ENCODE data around the gene MORN1.

MORN1 gene

DNA sequence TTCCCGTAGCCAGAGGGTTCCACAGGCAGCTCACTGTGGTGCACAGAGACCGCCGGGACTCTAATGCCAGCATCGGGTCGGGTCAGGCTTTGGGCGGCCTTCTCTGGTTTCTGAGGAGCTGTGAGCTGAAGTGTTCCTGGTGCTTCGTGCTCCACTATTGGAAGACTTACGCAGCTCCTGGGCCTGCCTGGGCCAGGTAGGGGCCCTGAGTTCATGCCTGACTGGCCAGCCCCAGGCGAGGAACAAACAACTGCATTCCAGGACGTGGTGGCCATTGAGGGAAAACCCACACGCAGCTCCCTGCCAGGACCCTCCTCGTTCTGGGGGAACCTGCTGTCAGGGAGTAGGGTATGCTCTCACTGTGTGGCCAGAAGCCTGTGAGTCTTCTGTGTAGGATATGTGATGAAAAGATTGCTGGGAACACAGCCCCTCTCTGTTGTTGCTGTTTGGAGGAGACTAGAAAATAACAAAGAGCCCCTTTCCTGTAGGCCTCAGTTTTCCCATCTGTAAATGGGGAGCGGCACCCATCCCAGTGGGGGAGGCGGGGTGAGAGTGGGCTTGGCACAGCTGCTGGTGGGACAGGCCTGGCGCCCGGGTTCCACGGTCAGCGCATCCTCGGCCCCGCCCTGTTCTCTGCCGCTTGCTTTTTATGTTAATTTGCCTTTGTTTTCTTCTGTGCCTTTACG is 8.7 kb upstream of the MORN1 start:
- 94 to 96% methylated on average over 22 of the region's 22 CpGs for WGBS, 2 experiments
- Histone ChIP-seq H3K27ac (ENCODE audit: insufficient read depth, low read depth, low read length, poor library complexity, severe bottlenecking) (no peak overlapping the region), H3K4me3 (ENCODE audit: insufficient read depth, low read depth, low read length) (no peak overlapping the region), H3K4me1 (ENCODE audit: control insufficient read depth, insufficient read depth, low read length) (no peaks in the 10 kb centered on the region), H3K27me3 (ENCODE audit: control insufficient read depth, insufficient read depth, low read length, poor library complexity, severe bottlenecking) (no peaks in the 10 kb centered on the region), H3K36me3 (ENCODE audit: control insufficient read depth, insufficient read depth, low read length) (peaks cover 38% of the 10 kb centered on the region), H3K9me3 (ENCODE audit: control insufficient read depth, low read length) (no peaks in the 10 kb centered on the region)

- Histone ChIP-seq H3K36me3 (ENCODE audit: control insufficient read depth, insufficient read depth, low read length) (peaks cover 37% of the 10 kb centered on the region), H3K9me3 (ENCODE audit: control insufficient read depth, low read length) (no peaks in the 10 kb centered on the region)
- 97% methylated on average over 7 of the region's 7 CpGs for WGBS, 2 experiments
Observed at GRCh38 chr1:2398871-2399270, 7.5 kb upstream of the MORN1 start.

DNA sequence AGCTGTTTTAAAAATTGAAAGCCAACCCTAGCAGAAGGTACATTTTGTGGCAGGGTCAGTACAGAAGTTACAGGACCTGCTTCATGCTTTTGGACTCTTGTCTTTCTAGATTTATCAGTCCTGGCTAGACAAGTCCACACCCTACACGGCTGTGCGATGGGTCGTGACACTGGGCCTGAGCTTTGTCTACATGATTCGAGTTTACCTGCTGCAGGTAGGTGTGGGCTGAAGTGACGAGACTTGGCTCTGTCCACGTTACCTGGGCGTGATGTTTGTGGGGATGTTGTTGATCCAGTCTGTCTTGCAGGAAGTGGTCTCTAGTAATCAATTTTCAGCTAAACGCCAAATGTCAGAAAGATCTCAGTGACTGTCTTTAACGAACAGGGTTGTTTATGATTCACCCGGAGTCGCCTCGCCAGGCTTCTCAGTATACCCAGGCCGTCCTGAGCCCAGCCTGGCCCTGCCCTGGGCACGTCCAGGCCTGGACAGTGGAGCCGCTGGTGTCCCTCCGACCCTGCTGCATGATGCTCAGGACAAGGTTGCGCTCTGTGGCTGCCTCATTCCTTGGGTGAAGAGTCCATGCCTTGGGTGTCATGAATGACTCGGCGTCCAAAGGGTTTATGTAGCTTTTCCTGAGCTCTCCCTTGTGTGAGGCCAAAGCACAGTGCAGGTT is 5.8 kb upstream of the MORN1 start:
- 96 to 97% methylated on average over 19 of the region's 19 CpGs for WGBS, 2 experiments

More at GRCh38 chr1:2398871-2399270, 7.5 kb upstream of the MORN1 start:
- no peak overlapping the region for H3K4me3 ChIP-seq (ENCODE audit: insufficient read depth, low read depth, low read length)
- H3K27ac ChIP-seq (ENCODE audit: insufficient read depth, low read depth, low read length, poor library complexity, severe bottlenecking): no peak overlapping the region
- H3K4me1 ChIP-seq (ENCODE audit: control insufficient read depth, insufficient read depth, low read length): no peaks in the 10 kb centered on the region
- no peaks in the 10 kb centered on the region for H3K27me3 ChIP-seq (ENCODE audit: control insufficient read depth, insufficient read depth, low read length, poor library complexity, severe bottlenecking)

DNA sequence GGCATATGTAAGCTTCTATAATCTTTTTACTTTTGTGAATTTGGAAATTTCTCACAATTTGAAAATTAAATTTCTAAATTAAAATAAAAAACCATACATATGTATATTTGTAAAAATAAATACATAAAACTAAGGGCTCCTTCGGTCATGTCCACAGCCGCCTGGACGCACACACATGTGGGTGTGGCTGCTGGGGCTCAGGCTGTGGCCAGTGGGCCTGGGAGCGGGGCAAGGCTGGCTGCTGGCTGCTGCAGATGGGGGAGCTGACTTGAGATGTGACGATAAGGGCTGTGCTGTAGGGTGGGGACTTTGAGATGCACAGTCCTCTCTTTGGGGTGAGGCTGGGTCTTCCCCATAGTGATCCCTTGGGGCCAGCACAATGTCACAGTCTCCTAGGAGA is 5.1 kb upstream of the MORN1 start:
- Histone ChIP-seq H3K27ac (ENCODE audit: insufficient read depth, low read depth, low read length, poor library complexity, severe bottlenecking) (no peak overlapping the region), H3K27me3 (ENCODE audit: control insufficient read depth, insufficient read depth, low read length, poor library complexity, severe bottlenecking) (no peaks in the 10 kb centered on the region), H3K36me3 (ENCODE audit: control insufficient read depth, insufficient read depth, low read length) (peaks cover 26% of the 10 kb centered on the region), H3K4me1 (ENCODE audit: control insufficient read depth, insufficient read depth, low read length) (peaks cover 5% of the 10 kb centered on the region), H3K9me3 (ENCODE audit: control insufficient read depth, low read length) (no peaks in the 10 kb centered on the region), H3K4me3 (ENCODE audit: insufficient read depth, low read depth, low read length) (no peak overlapping the region)
- 96 to 98% methylated on average over 5 of the region's 5 CpGs for WGBS, 2 experiments

More for the DNA sequence above, 5.8 kb upstream of the MORN1 start:
- Histone ChIP-seq H3K4me1 (ENCODE audit: control insufficient read depth, insufficient read depth, low read length) (peaks cover 5% of the 10 kb centered on the region), H3K27me3 (ENCODE audit: control insufficient read depth, insufficient read depth, low read length, poor library complexity, severe bottlenecking) (no peaks in the 10 kb centered on the region), H3K9me3 (ENCODE audit: control insufficient read depth, low read length) (no peaks in the 10 kb centered on the region), H3K4me3 (ENCODE audit: insufficient read depth, low read depth, low read length) (no peak overlapping the region), H3K36me3 (ENCODE audit: control insufficient read depth, insufficient read depth, low read length) (peaks cover 26% of the 10 kb centered on the region), H3K27ac (ENCODE audit: insufficient read depth, low read depth, low read length, poor library complexity, severe bottlenecking) (no peak overlapping the region)

DNA sequence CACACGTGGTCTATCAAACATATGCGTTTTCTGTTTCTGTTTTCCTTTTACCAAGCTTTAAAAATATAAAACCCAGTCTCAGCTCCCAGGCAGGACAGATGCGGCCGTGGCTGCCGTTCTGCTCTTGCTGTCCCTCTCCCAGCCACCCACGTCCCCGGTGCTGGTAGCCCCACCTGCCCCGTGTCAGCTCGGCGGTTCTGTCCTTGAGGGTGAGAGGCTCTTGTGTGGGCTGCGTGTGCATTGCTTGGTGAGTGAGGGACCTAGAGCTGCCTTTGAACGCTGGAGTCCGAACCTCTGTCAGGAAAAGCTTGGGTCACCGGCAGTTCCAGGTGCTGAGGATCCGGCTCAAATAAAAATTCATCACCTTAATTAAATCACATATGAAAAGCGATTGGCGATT is 4.7 kb upstream of the MORN1 start:
- WGBS, 2 experiments: 90 to 94% methylated on average over 14 to 15 of the region's 17 CpGs
- Histone ChIP-seq H3K4me3 (ENCODE audit: insufficient read depth, low read depth, low read length) (no peak overlapping the region), H3K9me3 (ENCODE audit: control insufficient read depth, low read length) (no peaks in the 10 kb centered on the region), H3K27ac (ENCODE audit: insufficient read depth, low read depth, low read length, poor library complexity, severe bottlenecking) (no peak overlapping the region), H3K27me3 (ENCODE audit: control insufficient read depth, insufficient read depth, low read length, poor library complexity, severe bottlenecking) (no peaks in the 10 kb centered on the region), H3K36me3 (ENCODE audit: control insufficient read depth, insufficient read depth, low read length) (peaks cover 26% of the 10 kb centered on the region), H3K4me1 (ENCODE audit: control insufficient read depth, insufficient read depth, low read length) (peaks cover 5% of the 10 kb centered on the region)

GRCh38 chr1:2395245-2395644 is 3.9 kb upstream of the MORN1 start:
- H3K36me3 ChIP-seq (ENCODE audit: control insufficient read depth, insufficient read depth, low read length): peaks cover 22% of the 10 kb centered on the region
- no peak overlapping the region for H3K27ac ChIP-seq (ENCODE audit: insufficient read depth, low read depth, low read length, poor library complexity, severe bottlenecking)
- no peaks in the 10 kb centered on the region for H3K9me3 ChIP-seq (ENCODE audit: control insufficient read depth, low read length)
- H3K27me3 ChIP-seq (ENCODE audit: control insufficient read depth, insufficient read depth, low read length, poor library complexity, severe bottlenecking): no peaks in the 10 kb centered on the region
- no peak overlapping the region for H3K4me3 ChIP-seq (ENCODE audit: insufficient read depth, low read depth, low read length)
- peaks cover 8% of the 10 kb centered on the region for H3K4me1 ChIP-seq (ENCODE audit: control insufficient read depth, insufficient read depth, low read length)
- WGBS, 2 experiments: 90 to 91% methylated on average over 10 of the region's 10 CpGs

GRCh38 chr1:2394761-2395160 is 3.4 kb upstream of the MORN1 start:
- H3K36me3 ChIP-seq (ENCODE audit: control insufficient read depth, insufficient read depth, low read length): peaks cover 18% of the 10 kb centered on the region
- 94 to 96% methylated on average over 11 of the region's 11 CpGs for WGBS, 2 experiments
- peaks cover 11% of the 10 kb centered on the region for H3K4me1 ChIP-seq (ENCODE audit: control insufficient read depth, insufficient read depth, low read length)
- no peak overlapping the region for H3K4me3 ChIP-seq (ENCODE audit: insufficient read depth, low read depth, low read length)
- no peak overlapping the region for H3K27ac ChIP-seq (ENCODE audit: insufficient read depth, low read depth, low read length, poor library complexity, severe bottlenecking)
- no peaks in the 10 kb centered on the region for H3K9me3 ChIP-seq (ENCODE audit: control insufficient read depth, low read length)
- no peaks in the 10 kb centered on the region for H3K27me3 ChIP-seq (ENCODE audit: control insufficient read depth, insufficient read depth, low read length, poor library complexity, severe bottlenecking)

- H3K4me3 ChIP-seq (ENCODE audit: insufficient read depth, low read depth, low read length): no peak overlapping the region
- peaks cover 14% of the 10 kb centered on the region for H3K36me3 ChIP-seq (ENCODE audit: control insufficient read depth, insufficient read depth, low read length)
- H3K27ac ChIP-seq (ENCODE audit: insufficient read depth, low read depth, low read length, poor library complexity, severe bottlenecking): no peak overlapping the region
- H3K9me3 ChIP-seq (ENCODE audit: control insufficient read depth, low read length): no peaks in the 10 kb centered on the region
- H3K4me1 ChIP-seq (ENCODE audit: control insufficient read depth, insufficient read depth, low read length): peaks cover 11% of the 10 kb centered on the region
- 96 to 97% methylated on average over 7 of the region's 7 CpGs for WGBS, 2 experiments
- H3K27me3 ChIP-seq (ENCODE audit: control insufficient read depth, insufficient read depth, low read length, poor library complexity, severe bottlenecking): no peaks in the 10 kb centered on the region
Observed at GRCh38 chr1:2394220-2394619, 2.9 kb upstream of the MORN1 start.

- 96 to 97% methylated on average over 9 of the region's 9 CpGs for WGBS, 2 experiments
Observed at GRCh38 chr1:2393471-2393877, 2.1 kb upstream of the MORN1 start.

GRCh38 chr1:2392686-2393085 is 1.3 kb upstream of the MORN1 start:
- Histone ChIP-seq H3K9me3 (ENCODE audit: control insufficient read depth, low read length) (no peaks in the 10 kb centered on the region), H3K27ac (ENCODE audit: insufficient read depth, low read depth, low read length, poor library complexity, severe bottlenecking) (no peak overlapping the region), H3K36me3 (ENCODE audit: control insufficient read depth, insufficient read depth, low read length) (peaks cover 9% of the 10 kb centered on the region), H3K4me1 (ENCODE audit: control insufficient read depth, insufficient read depth, low read length) (peaks cover 11% of the 10 kb centered on the region), H3K4me3 (ENCODE audit: insufficient read depth, low read depth, low read length) (peak overlapping the region; percentile 98), H3K27me3 (ENCODE audit: control insufficient read depth, insufficient read depth, low read length, poor library complexity, severe bottlenecking) (no peaks in the 10 kb centered on the region)
- WGBS, 2 experiments: 88 to 89% methylated on average over 16 of the region's 16 CpGs

More at GRCh38 chr1:2393471-2393877, 2.1 kb upstream of the MORN1 start:
- H3K4me3 ChIP-seq (ENCODE audit: insufficient read depth, low read depth, low read length): no peak overlapping the region
- H3K9me3 ChIP-seq (ENCODE audit: control insufficient read depth, low read length): no peaks in the 10 kb centered on the region
- H3K4me1 ChIP-seq (ENCODE audit: control insufficient read depth, insufficient read depth, low read length): peaks cover 11% of the 10 kb centered on the region
- no peak overlapping the region for H3K27ac ChIP-seq (ENCODE audit: insufficient read depth, low read depth, low read length, poor library complexity, severe bottlenecking)
- peaks cover 9% of the 10 kb centered on the region for H3K36me3 ChIP-seq (ENCODE audit: control insufficient read depth, insufficient read depth, low read length)
- no peaks in the 10 kb centered on the region for H3K27me3 ChIP-seq (ENCODE audit: control insufficient read depth, insufficient read depth, low read length, poor library complexity, severe bottlenecking)
